ENCODE data around the gene MOK. TPM values are rescaled to one million over a fixed set of nuclear protein-coding genes. Genes with fewer than 3 reads are reported as not detected.
A peak's percentile ranks its signal among the peaks of the same experiment; 100 is the strongest.
"Not testable (repeated sequence)": the region's sequence is repeated elsewhere in the genome, so short reads cannot be mapped to it uniquely, and the experiment has no call there.

Gene MOK
- polyA plus RNA-seq, 1 donor: 37.2 TPM

GRCh38 chr14:102248121-102248520 is 56.8 kb downstream of the MOK start:
- DNase-seq: no peak

- no peak for DNase-seq
These were observed 58.9 kb downstream of the MOK start for GRCh38 chr14:102246071-102246470.

GRCh38 chr14:102243795-102244194 is 61.2 kb downstream of the MOK start:
- DNase-seq: not testable (repeated sequence)

DNA sequence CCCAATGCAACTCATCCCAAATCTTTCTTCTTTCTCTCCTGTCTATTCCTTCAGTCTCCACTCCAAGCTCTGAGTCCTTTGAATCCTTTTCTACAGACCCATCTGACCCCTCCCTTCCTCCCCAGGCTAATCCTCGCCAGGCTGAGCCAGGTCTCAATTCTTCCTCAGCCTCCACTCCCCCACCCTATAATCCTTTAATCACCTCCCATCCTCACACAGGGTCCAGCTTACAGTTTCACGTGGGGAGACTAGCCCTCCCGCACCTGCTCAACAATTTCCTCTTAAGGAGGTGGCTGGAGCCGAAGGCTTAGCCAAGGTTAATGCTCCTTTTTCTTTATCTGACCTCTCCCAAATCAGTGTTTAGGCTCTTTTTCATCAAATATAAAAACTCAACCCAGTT is 63.8 kb downstream of the MOK start:
- DNase-seq: no peak

DNA sequence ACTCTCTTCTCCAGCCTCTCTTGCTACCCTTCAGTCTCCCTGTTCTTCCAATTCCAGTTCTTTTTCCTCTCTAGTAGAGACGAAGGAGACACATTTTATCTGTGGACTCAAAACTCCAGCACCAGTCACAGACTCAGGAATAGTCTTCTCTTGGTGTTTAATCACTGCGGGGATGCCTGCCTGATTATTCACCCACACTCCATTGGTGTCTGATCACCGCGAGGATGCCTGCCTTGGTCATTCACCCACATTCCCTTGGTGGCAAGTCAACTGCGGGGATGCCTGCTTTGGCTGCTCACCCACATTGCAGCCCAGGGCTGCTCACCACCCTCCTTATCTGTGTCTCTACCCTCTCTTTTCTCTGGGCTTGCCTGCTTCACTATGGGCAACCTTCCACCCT is 64.5 kb downstream of the MOK start:
- DNase-seq: not testable (repeated sequence)

- no peak for DNase-seq
These were observed 65.7 kb downstream of the MOK start for GRCh38 chr14:102239231-102239630.

DNA sequence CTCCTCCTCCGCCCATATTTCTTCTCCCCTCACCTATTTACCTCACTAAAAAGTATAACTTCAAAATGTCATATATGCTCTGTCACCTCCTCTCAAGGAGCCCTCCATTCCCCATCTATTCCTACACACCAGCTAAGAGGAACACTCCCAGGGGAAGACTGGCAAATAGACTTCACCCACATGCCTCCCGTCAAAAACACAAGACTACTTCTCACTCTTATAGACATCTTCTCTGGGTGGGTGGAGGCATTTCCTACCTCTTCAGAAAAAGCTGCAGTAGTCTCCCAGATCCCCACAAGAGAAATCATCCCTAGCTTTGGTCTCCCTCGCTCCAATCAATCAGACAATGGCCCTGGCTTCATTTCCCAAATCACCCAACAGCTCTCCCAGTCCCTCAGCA is 66.2 kb downstream of the MOK start:
- DNase-seq: no peak

- DNase-seq: no peak
These were observed 66.8 kb downstream of the MOK start for GRCh38 chr14:102238131-102238530.

GRCh38 chr14:102236026-102236425 is 68.9 kb downstream of the MOK start:
- DNase-seq: no peak

DNA sequence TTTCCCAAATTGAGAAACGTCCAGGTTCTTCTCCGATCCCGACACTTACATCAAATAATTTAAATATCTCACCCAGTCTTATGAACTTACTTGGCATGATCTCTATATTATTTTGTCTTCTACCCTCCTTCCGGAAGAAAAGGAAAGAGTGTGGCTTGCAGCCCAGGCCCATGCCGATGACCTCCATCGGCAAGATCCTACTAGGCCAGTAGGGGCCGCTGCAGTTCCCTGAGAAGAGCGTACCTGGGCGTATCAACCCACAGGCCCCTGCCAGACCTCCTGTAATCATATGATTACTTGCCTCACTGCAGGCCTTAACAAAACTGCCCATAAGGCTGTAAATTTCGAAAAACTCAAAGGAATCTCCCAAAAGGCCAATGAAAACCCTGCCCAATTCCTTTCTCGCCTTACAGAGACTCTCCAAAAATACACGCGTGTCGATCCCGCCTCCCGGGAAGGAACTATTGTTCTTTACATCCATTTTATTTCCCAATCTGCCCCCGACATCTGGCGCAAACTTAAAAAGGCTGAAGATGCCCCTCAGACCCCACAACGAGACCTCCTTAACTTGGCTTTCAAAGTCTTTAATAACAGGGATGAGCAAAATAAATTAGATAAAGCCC is 69.6 kb downstream of the MOK start:
- peak; percentile 70 for DNase-seq

DNA sequence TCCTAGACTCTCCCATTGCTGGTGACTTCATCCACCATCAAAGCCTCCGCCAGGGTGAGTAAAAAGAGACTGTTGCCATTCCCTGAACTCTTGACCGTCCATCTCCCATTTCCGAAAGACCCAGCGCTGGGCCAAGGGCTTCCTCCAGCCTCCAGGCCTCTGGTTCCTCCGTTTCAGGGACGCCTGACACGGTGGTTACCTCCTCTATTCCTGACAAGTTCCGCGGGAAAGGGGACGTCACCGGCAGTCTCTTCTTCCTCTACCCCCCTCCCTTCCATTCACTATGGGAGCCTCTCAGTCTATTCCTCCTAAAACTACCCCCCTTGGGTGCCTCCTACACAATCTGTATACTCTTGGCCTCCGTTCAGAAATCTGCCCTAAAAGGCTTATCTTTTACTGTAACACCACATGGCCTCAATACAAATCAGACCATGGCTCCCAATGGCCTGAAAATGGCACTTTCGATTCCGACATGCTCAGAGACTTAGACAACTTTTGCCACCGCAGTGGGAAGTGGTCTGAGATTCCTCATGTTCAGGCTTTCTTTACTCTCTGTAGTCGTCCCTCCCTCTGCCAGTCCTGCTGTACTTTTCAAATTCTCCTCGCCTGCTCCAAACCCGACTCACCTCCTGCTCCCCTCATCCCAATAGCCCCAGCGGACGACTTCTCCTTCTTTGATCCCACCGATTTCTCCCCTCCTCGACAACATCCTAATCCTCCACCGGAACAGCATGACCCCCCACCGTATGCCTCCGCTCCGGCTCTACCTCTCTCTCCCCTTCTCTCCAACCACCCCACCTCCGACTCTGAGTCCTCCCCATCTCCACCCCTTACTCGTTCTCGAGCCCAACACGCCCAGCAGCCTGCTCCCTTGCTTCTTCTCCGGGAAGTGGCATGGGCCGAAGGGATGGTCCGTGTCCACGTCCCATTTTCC is 70.4 kb downstream of the MOK start:
- no peak for DNase-seq

- DNase-seq: no peak
These were observed 71.9 kb downstream of the MOK start for GRCh38 chr14:102233081-102233480.

- no peak for DNase-seq
These were observed 72.7 kb downstream of the MOK start for GRCh38 chr14:102232348-102232625.

DNA sequence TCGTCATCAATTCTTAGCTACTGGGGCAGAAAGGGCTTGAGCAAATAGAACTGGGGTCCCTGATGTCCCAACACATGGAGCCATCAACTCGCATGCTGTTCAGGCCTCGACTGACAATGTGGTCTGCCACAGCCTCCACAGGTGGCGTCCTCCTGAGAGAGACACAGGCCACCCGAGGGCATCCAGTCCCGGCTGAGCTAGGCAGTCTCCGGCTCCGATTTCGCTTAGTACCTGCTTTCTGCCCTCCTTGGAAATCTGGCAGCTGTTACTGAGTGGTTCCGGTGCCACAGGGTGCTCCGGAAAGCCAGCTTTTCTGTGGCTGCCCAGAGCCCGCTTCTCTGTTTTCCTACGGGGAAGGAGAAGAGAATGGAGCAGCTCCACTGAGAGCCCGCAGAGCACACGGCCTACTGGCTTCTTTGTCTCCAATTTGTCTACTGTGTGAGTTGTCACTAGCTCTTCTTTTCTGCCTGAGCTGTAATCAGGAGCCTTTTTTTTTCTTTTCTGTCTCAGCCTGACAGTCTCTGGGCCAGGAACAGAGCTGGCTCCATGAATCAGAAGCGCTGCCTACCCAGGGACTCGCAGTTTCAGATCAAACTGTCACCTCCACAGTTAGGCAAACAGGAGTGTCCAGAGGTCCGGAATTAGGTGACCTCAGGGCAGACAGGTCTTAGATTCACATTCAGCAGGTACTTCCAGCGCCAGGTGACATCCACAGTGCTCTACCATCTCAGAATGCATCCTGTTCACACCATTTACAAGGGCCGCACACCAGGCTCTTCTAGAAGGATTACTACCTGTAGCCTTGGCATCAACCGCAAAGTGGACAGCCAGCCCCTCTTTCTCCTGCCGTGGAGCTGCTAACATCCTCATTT is 73.3 kb downstream of the MOK start:
- no peak for DNase-seq

DNA sequence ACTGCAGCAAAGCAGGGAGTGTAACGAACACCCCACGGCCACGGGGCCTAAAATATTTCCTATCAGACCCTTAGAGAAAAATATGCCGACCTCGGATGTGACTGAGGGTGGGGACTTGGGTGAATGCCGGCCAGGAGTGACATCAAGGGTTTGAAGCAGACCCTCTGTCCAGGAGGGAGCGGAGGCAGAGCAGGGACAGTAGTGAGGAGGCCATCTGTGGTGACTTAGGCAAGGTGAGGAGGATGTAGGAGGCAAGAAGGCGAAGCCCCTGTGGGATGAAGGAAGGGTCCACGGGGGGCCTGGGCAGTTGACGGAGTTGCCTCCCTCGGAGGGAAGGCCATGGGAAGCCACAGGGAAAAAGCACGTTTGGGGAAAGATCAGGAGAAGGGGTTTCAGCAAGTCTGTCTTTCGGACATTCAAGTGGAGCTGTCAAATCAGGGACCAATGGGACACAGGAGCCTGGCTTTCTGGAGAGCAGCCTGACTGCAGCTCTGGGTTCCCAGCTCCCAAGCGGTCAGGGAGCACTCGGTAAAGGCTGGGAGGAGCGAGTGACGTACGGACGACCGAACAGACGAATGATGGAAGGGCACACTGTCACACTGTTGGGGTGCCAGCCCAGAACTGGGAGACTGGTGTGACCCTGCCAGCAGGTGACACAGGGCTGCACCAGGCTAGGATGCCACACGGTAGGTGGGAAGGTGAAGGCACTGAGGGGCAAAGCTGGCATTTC is 74.3 kb downstream of the MOK start:
- no peak for DNase-seq

DNA sequence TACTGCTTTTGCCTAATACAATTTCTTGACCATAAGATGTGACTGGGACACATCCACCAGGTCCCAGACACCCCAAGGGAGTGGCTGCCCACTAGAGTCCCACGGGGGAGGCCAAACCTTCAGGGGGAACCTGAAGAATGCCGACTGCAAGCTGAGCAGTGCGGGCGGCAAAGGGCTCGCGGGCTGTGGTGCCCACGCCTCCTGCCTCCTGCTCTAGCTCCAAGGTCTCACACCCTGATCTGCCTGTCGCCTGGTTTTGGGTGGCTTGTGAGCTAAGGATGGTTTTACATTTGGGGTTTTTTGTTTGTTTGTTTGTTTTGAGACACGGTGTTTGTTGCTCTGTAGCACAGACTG is 75.2 kb downstream of the MOK start:
- no peak for DNase-seq

DNA sequence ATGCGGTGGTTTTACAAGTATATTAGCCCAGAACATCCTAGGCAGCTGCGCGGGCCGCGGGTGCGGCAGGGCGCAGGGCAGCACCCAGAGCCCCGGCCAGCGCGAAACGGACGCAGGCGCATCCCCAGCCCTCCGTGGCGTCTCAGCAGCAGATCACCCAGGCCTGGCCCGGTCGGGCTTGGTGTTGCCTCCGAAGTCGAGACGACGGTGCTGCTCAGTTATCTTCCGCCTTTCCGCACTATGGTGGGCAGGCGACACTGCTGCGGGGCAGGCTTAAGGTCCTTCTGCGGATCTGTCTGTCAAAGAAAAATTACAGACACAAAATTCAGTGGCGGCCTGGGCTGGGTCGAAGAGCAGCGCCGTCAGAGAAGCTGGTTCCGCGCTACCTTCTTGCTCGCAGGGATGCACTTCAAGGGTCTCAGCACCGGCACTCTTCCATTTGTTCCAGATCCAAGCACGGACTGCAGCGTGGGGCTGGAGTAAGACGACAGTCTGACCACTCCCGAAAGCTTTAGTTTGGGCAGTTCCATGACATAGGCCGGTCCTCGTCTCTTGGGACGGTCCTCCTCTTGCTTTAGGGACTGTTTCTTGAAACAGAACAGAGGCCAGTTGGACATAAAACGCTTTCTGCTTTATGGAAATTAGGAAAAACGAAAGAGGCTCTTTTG is 75.8 kb downstream of the MOK start:
- no peak for DNase-seq

DNA sequence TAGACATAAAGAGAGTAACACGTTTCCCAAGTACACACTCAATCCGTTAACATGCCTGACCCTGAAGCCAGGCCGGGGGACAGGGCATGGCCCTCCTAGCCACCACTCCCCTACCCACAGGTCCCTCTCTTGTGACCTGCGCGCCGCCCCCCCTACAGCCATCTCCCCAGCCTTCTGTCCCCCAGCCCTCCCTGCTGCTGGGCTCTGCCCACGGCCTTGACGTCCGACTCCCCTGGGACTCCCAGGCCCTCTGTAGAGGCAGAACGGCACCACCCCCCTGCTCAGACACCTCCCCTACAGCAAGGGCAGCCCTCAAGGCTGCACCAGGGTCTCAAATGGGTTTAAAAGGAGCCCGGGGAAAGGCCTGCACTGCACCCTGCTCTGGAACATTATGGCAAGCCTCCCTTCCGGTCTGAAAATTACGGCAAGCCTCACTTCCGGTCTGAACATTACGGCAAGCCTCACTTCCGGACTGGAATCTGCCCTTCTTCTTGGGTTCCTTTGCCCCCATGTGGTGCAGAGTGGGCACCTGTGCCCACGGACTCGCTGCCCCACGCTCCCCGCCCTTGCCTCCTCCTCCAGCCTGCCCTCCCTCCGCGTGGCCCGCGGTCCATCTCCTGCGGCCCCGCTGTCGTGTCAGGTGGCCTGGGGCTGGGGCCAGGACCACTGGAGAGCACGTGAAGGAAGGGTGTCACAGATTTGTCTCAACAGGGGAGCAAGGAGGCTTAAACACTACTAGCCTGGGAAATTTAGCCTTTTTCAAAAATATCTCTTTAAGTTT is 77.6 kb downstream of the MOK start:
- DNase-seq: no peak

DNA sequence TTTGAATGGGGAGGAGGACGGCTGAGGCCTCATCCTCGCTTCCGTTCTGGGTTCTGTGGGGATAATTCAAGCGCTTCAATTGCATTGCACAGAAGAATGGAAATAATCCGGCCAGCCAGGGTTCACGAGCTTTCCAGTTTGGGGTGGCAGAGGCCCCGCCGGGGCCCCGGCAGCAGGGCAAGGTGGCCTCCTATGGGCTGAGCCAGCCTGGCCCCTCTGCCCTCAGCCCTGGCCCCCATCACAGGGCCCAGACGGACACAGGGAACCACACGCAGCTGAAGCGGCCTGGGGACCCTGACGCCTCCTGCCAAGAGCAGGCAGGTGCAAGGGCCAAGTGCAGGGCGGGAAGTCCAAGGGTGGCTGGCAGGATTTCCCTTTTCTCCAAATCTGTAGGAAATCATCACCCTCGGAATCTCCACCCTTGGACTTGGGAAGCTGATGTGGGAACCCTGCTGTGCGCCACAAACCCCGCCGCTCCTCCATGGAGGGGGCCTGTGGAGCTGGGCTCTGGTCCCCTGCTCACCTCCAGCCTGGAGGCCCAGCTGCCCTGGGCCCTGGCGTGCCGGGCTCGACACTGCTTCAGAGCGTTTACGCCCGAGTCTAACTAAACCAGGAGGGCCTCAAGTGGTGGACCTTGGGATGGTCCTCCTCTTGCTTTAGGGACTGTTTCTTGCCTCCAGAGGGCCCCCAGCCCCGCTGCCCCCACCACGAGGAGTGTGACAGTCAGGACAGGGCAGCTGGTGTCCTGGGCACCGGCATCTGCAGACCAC is 78.4 kb downstream of the MOK start:
- DNase-seq: no peak

GRCh38 chr14:102225936-102226335 is 79.0 kb downstream of the MOK start:
- DNase-seq: no peak
